ENCODE measurements around the gene OR1E2. TPM values are rescaled to one million over a fixed set of nuclear protein-coding genes. Genes with fewer than 3 reads are reported as not detected.
"Not testable (repeated sequence)": the region's sequence is repeated elsewhere in the genome, so short reads cannot be mapped to it uniquely, and the experiment has no call there.

OR1E2 gene
- total RNA-seq: not detected

- ATAC-seq (replicated peaks): no peak
- Mint-ChIP-seq H3K27me3 (peaks cover 20% of the 10 kb centered on the region), H3K27ac (no peak within 1 kb of the TSS), H3K4me1 (no peaks in the 10 kb centered on the region), H3K36me3 (ENCODE audit: low read depth) (no peaks in the 10 kb centered on the region), H3K9me3 (no peaks in the 10 kb centered on the region), H3K4me3 (no peak within 1 kb of the TSS)
Observed at GRCh38 chr17:3433741-3434140, at the start of gene OR1E2. OR1E2 (minus strand) TSS chr17:3433841; CDS start chr17:3433841, 0 bp downstream.

GRCh38 chr17:3482852-3483251, 49.2 kb upstream of the OR1E2 start:
- H3K27ac Mint-ChIP-seq: no peak overlapping the region
- peaks cover 35% of the 10 kb centered on the region for H3K27me3 Mint-ChIP-seq
- no peak overlapping the region for H3K4me3 Mint-ChIP-seq
- no peaks in the 10 kb centered on the region for H3K36me3 Mint-ChIP-seq (ENCODE audit: low read depth)
- no peaks in the 10 kb centered on the region for H3K9me3 Mint-ChIP-seq
- no peaks in the 10 kb centered on the region for H3K4me1 Mint-ChIP-seq
- no peak for ATAC-seq (replicated peaks)

GRCh38 chr17:3479988-3480387, 46.3 kb upstream of the OR1E2 start:
- Mint-ChIP-seq H3K4me3 (no peak overlapping the region), H3K36me3 (ENCODE audit: low read depth) (no peaks in the 10 kb centered on the region), H3K9me3 (no peaks in the 10 kb centered on the region), H3K27ac (no peak overlapping the region), H3K27me3 (peaks cover 19% of the 10 kb centered on the region), H3K4me1 (peaks cover 3% of the 10 kb centered on the region)
- ATAC-seq (replicated peaks): no peak

- peak within 1 kb of the TSS; percentile 19 for H3K4me3 Mint-ChIP-seq
- peaks cover 10% of the 10 kb centered on the region for H3K27me3 Mint-ChIP-seq
- H3K27ac Mint-ChIP-seq: peak within 1 kb of the TSS; percentile 3
- H3K9me3 Mint-ChIP-seq: no peaks in the 10 kb centered on the region
- H3K36me3 Mint-ChIP-seq (ENCODE audit: low read depth): no peaks in the 10 kb centered on the region
- H3K4me1 Mint-ChIP-seq: peaks cover 3% of the 10 kb centered on the region
- ATAC-seq (replicated peaks): no peak
Observed at GRCh38 chr17:3475812-3476610, 42.4 kb upstream of the OR1E2 start, which contains the start of gene ASPA. ASPA (plus strand) TSS chr17:3475997; CDS start chr17:3476160, 163 bp downstream.

- Mint-ChIP-seq H3K4me1 (peaks cover 3% of the 10 kb centered on the region), H3K4me3 (no peak overlapping the region), H3K9me3 (no peaks in the 10 kb centered on the region), H3K36me3 (ENCODE audit: low read depth) (no peaks in the 10 kb centered on the region), H3K27ac (no peak overlapping the region), H3K27me3 (peaks cover 10% of the 10 kb centered on the region)
- ATAC-seq (replicated peaks): no peak
Observed at GRCh38 chr17:3475251-3475685, 41.6 kb upstream of the OR1E2 start.

- H3K27me3 Mint-ChIP-seq: peaks cover 10% of the 10 kb centered on the region
- H3K27ac Mint-ChIP-seq: no peak overlapping the region
- H3K4me3 Mint-ChIP-seq: no peak overlapping the region
- no peaks in the 10 kb centered on the region for H3K36me3 Mint-ChIP-seq (ENCODE audit: low read depth)
- ATAC-seq (replicated peaks): no peak
- H3K4me1 Mint-ChIP-seq: peaks cover 3% of the 10 kb centered on the region
- H3K9me3 Mint-ChIP-seq: no peaks in the 10 kb centered on the region
Observed at GRCh38 chr17:3474212-3474611, 40.6 kb upstream of the OR1E2 start.

GRCh38 chr17:3472137-3472536, 38.5 kb upstream of the OR1E2 start:
- H3K4me1 Mint-ChIP-seq: peaks cover 3% of the 10 kb centered on the region
- ATAC-seq (replicated peaks): no peak
- H3K4me3 Mint-ChIP-seq: no peak overlapping the region
- no peak overlapping the region for H3K27ac Mint-ChIP-seq
- no peaks in the 10 kb centered on the region for H3K9me3 Mint-ChIP-seq
- H3K27me3 Mint-ChIP-seq: peaks cover 10% of the 10 kb centered on the region
- no peaks in the 10 kb centered on the region for H3K36me3 Mint-ChIP-seq (ENCODE audit: low read depth)

GRCh38 chr17:3471599-3471998, 38.0 kb upstream of the OR1E2 start, which contains the start of gene SPATA22:
SPATA22 (minus strand) TSS chr17:3471819; CDS start chr17:3469325, 2,494 bp downstream.
- peaks cover 12% of the 10 kb centered on the region for H3K27me3 Mint-ChIP-seq
- no peak for ATAC-seq (replicated peaks)

GRCh38 chr17:3469529-3469928, 35.9 kb upstream of the OR1E2 start:
- no peak for ATAC-seq (replicated peaks)
- Mint-ChIP-seq H3K27ac (no peak overlapping the region), H3K4me1 (no peaks in the 10 kb centered on the region), H3K4me3 (no peak overlapping the region), H3K9me3 (no peaks in the 10 kb centered on the region), H3K27me3 (peaks cover 14% of the 10 kb centered on the region), H3K36me3 (ENCODE audit: low read depth) (no peaks in the 10 kb centered on the region)

More at GRCh38 chr17:3471599-3471998, 38.0 kb upstream of the OR1E2 start, which contains the start of gene SPATA22:
- Mint-ChIP-seq H3K36me3 (ENCODE audit: low read depth) (no peaks in the 10 kb centered on the region), H3K4me1 (peaks cover 3% of the 10 kb centered on the region), H3K27ac (no peak within 1 kb of the TSS), H3K4me3 (no peak within 1 kb of the TSS), H3K9me3 (no peaks in the 10 kb centered on the region)

GRCh38 chr17:3466355-3466754, 32.7 kb upstream of the OR1E2 start:
- H3K4me1 Mint-ChIP-seq; H3K9me3 Mint-ChIP-seq; H3K27ac Mint-ChIP-seq; ATAC-seq (replicated peaks); H3K36me3 Mint-ChIP-seq (ENCODE audit: low read depth); H3K4me3 Mint-ChIP-seq: not testable (repeated sequence)
- H3K27me3 Mint-ChIP-seq: peaks cover 14% of the 10 kb centered on the region

- ATAC-seq (replicated peaks): no peak
- Mint-ChIP-seq H3K27ac (no peak overlapping the region), H3K36me3 (ENCODE audit: low read depth) (no peaks in the 10 kb centered on the region), H3K4me1 (no peaks in the 10 kb centered on the region), H3K27me3 (peaks cover 31% of the 10 kb centered on the region), H3K9me3 (no peaks in the 10 kb centered on the region), H3K4me3 (no peak overlapping the region)
Observed at GRCh38 chr17:3448059-3448665, 14.5 kb upstream of the OR1E2 start.

GRCh38 chr17:3447625-3448024, 14.0 kb upstream of the OR1E2 start:
- Mint-ChIP-seq H3K27ac (no peak overlapping the region), H3K4me1 (no peaks in the 10 kb centered on the region), H3K27me3 (peaks cover 30% of the 10 kb centered on the region), H3K36me3 (ENCODE audit: low read depth) (no peaks in the 10 kb centered on the region), H3K9me3 (no peaks in the 10 kb centered on the region), H3K4me3 (no peak overlapping the region)
- ATAC-seq (replicated peaks): peak; percentile 47

GRCh38 chr17:3440451-3440850, 6.8 kb upstream of the OR1E2 start:
- Mint-ChIP-seq H3K27ac (no peak overlapping the region), H3K36me3 (ENCODE audit: low read depth) (no peaks in the 10 kb centered on the region), H3K4me1 (no peaks in the 10 kb centered on the region), H3K9me3 (no peaks in the 10 kb centered on the region), H3K27me3 (peaks cover 23% of the 10 kb centered on the region), H3K4me3 (no peak overlapping the region)
- ATAC-seq (replicated peaks): no peak

GRCh38 chr17:3438368-3438767, 4.7 kb upstream of the OR1E2 start:
- Mint-ChIP-seq H3K4me3 (no peak overlapping the region), H3K4me1 (no peaks in the 10 kb centered on the region)
- no peak for ATAC-seq (replicated peaks)

GRCh38 chr17:3433215-3433614, 426 bp downstream of the OR1E2 start:
- H3K27ac Mint-ChIP-seq; H3K36me3 Mint-ChIP-seq (ENCODE audit: low read depth); ATAC-seq (replicated peaks); H3K4me3 Mint-ChIP-seq; H3K4me1 Mint-ChIP-seq; H3K9me3 Mint-ChIP-seq: not testable (repeated sequence)
- H3K27me3 Mint-ChIP-seq: peaks cover 21% of the 10 kb centered on the region

More at GRCh38 chr17:3438368-3438767, 4.7 kb upstream of the OR1E2 start:
- H3K9me3 Mint-ChIP-seq: no peaks in the 10 kb centered on the region
- H3K36me3 Mint-ChIP-seq (ENCODE audit: low read depth): no peaks in the 10 kb centered on the region
- H3K27me3 Mint-ChIP-seq: peaks cover 18% of the 10 kb centered on the region
- no peak overlapping the region for H3K27ac Mint-ChIP-seq
